H9 (cell line): Measurements from ENCODE around the gene RNF141. TPM values are rescaled to one million over a fixed set of nuclear protein-coding genes. Genes with fewer than 3 reads are reported as not detected.

Experiments
- DNase-seq: peaks from one replicate; pipeline ENCODE4 v3.0.0-alpha.2; 2017
- H2AFZ ChIP-seq: one replicate; pipeline ENCODE4 v1.6.1; 2013; ENCODE audit warnings: mild to moderate bottlenecking, low read length, control low read depth, moderate library complexity
- H2AK5ac ChIP-seq: 2 replicates; pipeline ENCODE4 v1.6.1; 2013; ENCODE audit warnings: low read length, control low read depth, mixed read lengths; ENCODE audit not compliant: insufficient read length
- H2BK120ac ChIP-seq: one replicate; pipeline ENCODE4 v1.6.1; 2013; ENCODE audit warnings: low read depth, mild to moderate bottlenecking, low read length, control low read depth, inconsistent platforms; ENCODE audit not compliant: poor library complexity, severe bottlenecking
- H2BK12ac ChIP-seq: 2 replicates; pipeline ENCODE4 v1.6.1; 2013; ENCODE audit warnings: low read length, control low read depth, mixed read lengths, low read depth; ENCODE audit not compliant: insufficient read length
- H2BK15ac ChIP-seq: 2 replicates; pipeline ENCODE4 v1.6.1; 2013; ENCODE audit warnings: low read depth, low read length, control low read depth
- H2BK20ac ChIP-seq: one replicate; pipeline ENCODE4 v1.6.1; 2013; ENCODE audit warnings: low read depth, mild to moderate bottlenecking, low read length, control low read depth, inconsistent platforms; ENCODE audit not compliant: poor library complexity, severe bottlenecking
- H2BK5ac ChIP-seq: 2 replicates; pipeline ENCODE4 v1.6.1; 2013; ENCODE audit warnings: low read length, control low read depth, mixed read lengths; ENCODE audit not compliant: insufficient read length
- H3K14ac ChIP-seq: 2 replicates; pipeline ENCODE4 v1.6.1; 2013; ENCODE audit warnings: low read length, control low read depth; ENCODE audit not compliant: insufficient read depth
- H3K18ac ChIP-seq: 2 replicates; pipeline ENCODE4 v1.6.1; 2013; ENCODE audit warnings: low read depth, mild to moderate bottlenecking, mixed read lengths, low read length, control low read depth; ENCODE audit not compliant: insufficient read length
- H3K23ac ChIP-seq: 2 replicates; pipeline ENCODE4 v1.6.1; 2013; ENCODE audit warnings: low read length, control low read depth, mixed read lengths, low read depth; ENCODE audit not compliant: insufficient read length
- H3K23me2 ChIP-seq: 2 replicates; pipeline ENCODE4 v1.6.1; 2013; ENCODE audit warnings: low read depth, mild to moderate bottlenecking, mixed read lengths, low read length, control low read depth; ENCODE audit not compliant: insufficient read length, poor library complexity, severe bottlenecking
- H3K27ac ChIP-seq: 2 replicates; pipeline ENCODE4 v1.5.1; 2013; ENCODE audit warnings: low read length, control low read depth, mixed read lengths, low read depth; ENCODE audit not compliant: insufficient read length
- H3K27me3 ChIP-seq: 2 replicates; pipeline ENCODE4 v1.6.1; 2013; ENCODE audit warnings: low read length, control low read depth, inconsistent platforms; ENCODE audit not compliant: insufficient read depth
- H3K4ac ChIP-seq: 2 replicates; pipeline ENCODE4 v1.6.1; 2013; ENCODE audit warnings: low read depth, mild to moderate bottlenecking, control low read depth, inconsistent platforms, low read length, moderate library complexity
- H3K4me1 ChIP-seq: 2 replicates; pipeline ENCODE4 v1.6.1; 2013; ENCODE audit warnings: low read length, control low read depth, inconsistent platforms; ENCODE audit not compliant: insufficient read depth
- H3K4me2 ChIP-seq: 2 replicates; pipeline ENCODE4 v1.6.1; 2013; ENCODE audit warnings: low read length, control low read depth, mixed read lengths; ENCODE audit not compliant: insufficient read length, insufficient read depth
- H3K56ac ChIP-seq: 2 replicates; pipeline ENCODE4 v1.6.1; 2013; ENCODE audit warnings: low read depth, mild to moderate bottlenecking, mixed read lengths, low read length, control low read depth; ENCODE audit not compliant: insufficient read length
- H3K79me1 ChIP-seq: 2 replicates; pipeline ENCODE4 v1.6.1; 2013; ENCODE audit warnings: low read depth, mild to moderate bottlenecking, moderate library complexity, low read length, control low read depth, inconsistent platforms; ENCODE audit not compliant: insufficient read depth, poor library complexity, severe bottlenecking
- H3K79me2 ChIP-seq: 2 replicates; pipeline ENCODE4 v1.6.1; 2013; ENCODE audit warnings: low read length, control low read depth, inconsistent platforms; ENCODE audit not compliant: insufficient read depth
- H3K9ac ChIP-seq: 2 replicates; pipeline ENCODE4 v1.6.1; 2013; ENCODE audit warnings: low read length, control low read depth, mixed read lengths; ENCODE audit not compliant: insufficient read length; ENCODE audit errors: extremely low read depth
- H3K9me3 ChIP-seq: one replicate; pipeline ENCODE4 v1.6.1; 2013; ENCODE audit warnings: low read depth, low read length, inconsistent platforms; ENCODE audit not compliant: control insufficient read depth
- H3T11ph ChIP-seq: one replicate; pipeline ENCODE4 v1.6.1; 2013; ENCODE audit warnings: mild to moderate bottlenecking, low read length, control low read depth, inconsistent platforms
- H4K20me1 ChIP-seq: one replicate; pipeline ENCODE4 v1.6.1; 2013; ENCODE audit not compliant: control insufficient read depth, insufficient read length, insufficient read depth
- H4K5ac ChIP-seq: 2 replicates; pipeline ENCODE4 v1.6.1; 2013; ENCODE audit warnings: low read depth, mild to moderate bottlenecking, mixed read lengths, low read length, control low read depth; ENCODE audit not compliant: insufficient read length
- H4K8ac ChIP-seq: replicated peaks from 2 replicates; pipeline ENCODE4 v1.6.1; 2013; ENCODE audit warnings: low read length, control low read depth, mixed read lengths, low read depth; ENCODE audit not compliant: insufficient read length
- H4K91ac ChIP-seq: 2 replicates; pipeline ENCODE4 v1.6.1; 2013; ENCODE audit warnings: low read depth, mild to moderate bottlenecking, moderate library complexity, mixed read lengths, low read length, control low read depth; ENCODE audit not compliant: insufficient read length
- H3K27ac Mint-ChIP-seq, 3 experiments: 2 replicates in 2 of 3; 3 replicates in 1 of 3; pipeline ENCODE4 v1.8.0; 2020 to 2021; ENCODE audit warnings: mixed read lengths in 3 of 3, mild to moderate bottlenecking in 1 of 3, moderate library complexity in 1 of 3
- H3K27me3 Mint-ChIP-seq: 2 replicates; pipeline ENCODE4 v1.8.0; 2021; ENCODE audit warnings: low read depth, mild to moderate bottlenecking, moderate library complexity, mixed read lengths
- H3K36me3 Mint-ChIP-seq, 3 experiments: 2 replicates in 2 of 3; 3 replicates in 1 of 3; pipeline ENCODE4 v1.8.0; 2020 to 2021; ENCODE audit warnings: low read depth in 3 of 3, mixed read lengths in 3 of 3; ENCODE audit not compliant: insufficient read depth in 1 of 3
- H3K4me1 Mint-ChIP-seq, 2 experiments: 2 replicates each; pipeline ENCODE4 v1.8.0; 2020; ENCODE audit warnings: mixed read lengths in 2 of 2
- H3K4me3 Mint-ChIP-seq, 2 experiments: 2 replicates in 1 of 2; 3 replicates in 1 of 2; pipeline ENCODE4 v1.8.0; 2020 to 2021; ENCODE audit warnings: mild to moderate bottlenecking in 2 of 2, mixed read lengths in 2 of 2, moderate library complexity in 1 of 2
- H3K9me3 Mint-ChIP-seq, 2 experiments: 2 replicates in 1 of 2; 3 replicates in 1 of 2; pipeline ENCODE4 v1.8.0; 2020; ENCODE audit warnings: mild to moderate bottlenecking in 2 of 2, mixed read lengths in 2 of 2, moderate library complexity in 1 of 2
- CTCF ChIP-seq: fragments of 200-600 bp; sonication (generic); conservative IDR thresholded peaks from 3 replicates; pipeline ENCODE4 v1.8.0; 2021; ENCODE audit warnings: antibody characterized with exemption, mild to moderate bottlenecking
- WGBS: extraction: QIAGEN DNeasy Blood & Tissue Kit; methylation state at CpG from one replicate; pipeline ENCODE4 v1.1.7; 2013; ENCODE audit warnings: missing lambda C conversion rate, low lambda C conversion rate, mixed read lengths; ENCODE audit not compliant: insufficient read length; ENCODE audit errors: extremely low coverage; 5-methylcytosine and 5-hydroxymethylcytosine counted together
- total RNA-seq: library from RNA; stranded (reverse); gene quantifications from 2 replicates; pipeline ENCODE4 v1.2.1, GENCODE V29; 2021

The RNF141 gene
- total RNA-seq, 1 experiment from 2014 or later = 24.7 TPM

GRCh38 chr11:10498022-10498400 is 43.0 kb downstream of the RNF141 start:
- no CpG with 5 or more reads among the region's 7 CpGs for WGBS
- no peaks in the 10 kb centered on the region for H3K23me2 ChIP-seq

More at GRCh38 chr11:10498022-10498400, 43.0 kb downstream of the RNF141 start:
- Histone ChIP-seq H3K9ac (no peak overlapping the region), H2AFZ (no peak overlapping the region), H2AK5ac (no peak overlapping the region), H2BK20ac (no peak overlapping the region), H3K27me3 (no peaks in the 10 kb centered on the region), H4K5ac (no peak overlapping the region), H3K9me3 (no peaks in the 10 kb centered on the region), H3K56ac (no peak overlapping the region), H3K79me1 (no peaks in the 10 kb centered on the region), H3K79me2 (no peaks in the 10 kb centered on the region), H3K23ac (no peak overlapping the region), H3K18ac (no peak overlapping the region), H3K27ac (no peak overlapping the region), H2BK5ac (no peak overlapping the region), H4K20me1 (no peaks in the 10 kb centered on the region), H2BK15ac (no peak overlapping the region), H3K14ac (no peak overlapping the region), H4K91ac (no peak overlapping the region), H2BK120ac (no peak overlapping the region), H3K4me2 (no peak overlapping the region), H3K4me1 (0 out of 2 replicates have a peak, but pooled peaks cover 2% of the 10 kb centered on the region), H3T11ph (no peak overlapping the region), H2BK12ac (no peak overlapping the region), H3K4ac (no peak overlapping the region), H4K8ac (no peak overlapping the region)
- no peak for TF ChIP-seq CTCF
- H3K4me1 Mint-ChIP-seq = peaks cover 8 to 24% of the 10 kb centered on the region in 2 experiments
- peaks cover 11 to 20% (median 20%) of the 10 kb centered on the region in 3 experiments for H3K36me3 Mint-ChIP-seq
- H3K4me3 Mint-ChIP-seq = no peak overlapping the region
- peak; percentile 23 for DNase-seq
- no peaks in the 10 kb centered on the region for H3K9me3 Mint-ChIP-seq
- H3K27me3 Mint-ChIP-seq = no peaks in the 10 kb centered on the region
- H3K27ac Mint-ChIP-seq = peak overlapping the region in 2 of 3 experiments; percentile 59 to 82; a peak in 3 of 7 replicates
